Retinal pigment epithelial cell (primary cell): ENCODE results near the gene TRIM69.
"Not testable (repeated sequence)": the region's sequence is repeated elsewhere in the genome, so short reads cannot be mapped to it uniquely, and the experiment has no call there.

Source experiments
- DNase-seq: peaks from one replicate; pipeline ENCODE4 v3.0.0-alpha.2; 2010; ENCODE audit warnings: low read depth
- H3K4me3 ChIP-seq: 2 replicates; pipeline ENCODE4 v1.5.1; 2011; ENCODE audit warnings: mild to moderate bottlenecking, low read length, control low read depth, moderate library complexity
- CTCF ChIP-seq: conservative IDR thresholded peaks from 2 replicates; pipeline ENCODE4 v1.5.1; 2011; ENCODE audit warnings: low read depth, low read length, control low read depth, inconsistent platforms

TRIM69 gene

DNA sequence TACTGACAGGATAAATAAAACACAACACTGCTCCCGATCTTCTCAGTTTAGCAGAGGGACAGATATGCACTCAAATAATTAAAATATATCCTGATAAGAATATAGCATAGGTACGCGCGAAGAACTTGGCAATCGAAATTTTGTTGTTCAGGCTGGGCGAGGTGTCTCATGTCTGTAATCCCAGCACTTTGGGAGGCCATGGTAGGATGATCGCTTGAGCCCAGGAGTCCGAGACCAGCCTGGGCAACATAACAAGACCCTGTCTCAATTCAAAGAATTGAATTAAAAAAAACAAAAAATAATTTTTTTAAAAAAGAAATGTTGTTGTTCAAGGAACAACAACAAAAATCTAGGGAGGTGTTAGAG lies 17.4 kb upstream of the TRIM69 start:
- no peak for TF ChIP-seq CTCF

DNA sequence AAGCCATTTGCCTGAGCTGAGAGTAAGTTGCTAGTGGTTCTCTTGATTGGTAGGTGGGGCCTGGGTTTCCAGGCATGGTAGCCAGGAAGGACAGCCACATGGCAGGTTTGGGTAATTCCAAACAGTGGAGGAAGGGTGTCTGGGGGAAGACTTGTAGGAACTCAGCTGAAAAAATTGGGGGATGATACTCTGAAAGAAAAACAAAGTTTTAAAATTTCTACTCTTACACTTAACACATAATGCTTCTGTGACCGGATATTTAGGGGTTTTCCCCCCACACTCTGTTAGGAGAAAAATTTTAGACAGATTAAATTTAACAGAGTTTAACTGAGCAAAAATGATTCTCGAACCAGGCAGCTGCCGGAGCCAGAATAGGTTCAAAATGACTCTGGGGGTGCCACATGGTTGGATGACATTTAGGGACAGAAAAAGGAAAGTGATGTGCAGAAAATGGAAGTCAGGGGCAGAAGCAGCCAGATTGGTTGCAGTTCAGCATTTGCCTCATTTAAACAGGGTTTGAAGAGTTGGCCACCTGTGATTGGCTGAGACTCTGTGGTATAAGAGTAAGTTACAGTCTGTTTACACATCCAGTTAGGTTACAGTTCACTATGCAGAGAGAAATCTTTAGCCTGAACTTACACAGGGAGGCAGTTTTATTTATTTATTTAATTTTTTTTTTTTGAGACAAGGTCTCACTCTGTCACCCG lies 16.9 kb upstream of the TRIM69 start:
- DNase-seq, result no peak
- no peak overlapping the region for H3K4me3 ChIP-seq
- TF ChIP-seq CTCF, result no peak

More for the DNA sequence above, 17.4 kb upstream of the TRIM69 start:
- no peak for DNase-seq
- H3K4me3 ChIP-seq, result no peak overlapping the region

GRCh38 chr15:44720000-44720435 lies 16.3 kb upstream of the TRIM69 start:
- not testable (repeated sequence) for DNase-seq

GRCh38 chr15:44720460-44721176 lies 15.7 kb upstream of the TRIM69 start:
- TF ChIP-seq CTCF, result no peak
- H3K4me3 ChIP-seq, result no peak overlapping the region
- no peak for DNase-seq

More at GRCh38 chr15:44720000-44720435, 16.3 kb upstream of the TRIM69 start:
- not testable (repeated sequence) for H3K4me3 ChIP-seq

GRCh38 chr15:44722011-44722410 lies 14.3 kb upstream of the TRIM69 start:
- no peak for DNase-seq
- no peak for TF ChIP-seq CTCF
- H3K4me3 ChIP-seq, result no peak overlapping the region

- TF ChIP-seq CTCF, result no peak
- no peak for DNase-seq
- no peak overlapping the region for H3K4me3 ChIP-seq
These were observed 10.2 kb upstream of the TRIM69 start for GRCh38 chr15:44726136-44726535.

DNA sequence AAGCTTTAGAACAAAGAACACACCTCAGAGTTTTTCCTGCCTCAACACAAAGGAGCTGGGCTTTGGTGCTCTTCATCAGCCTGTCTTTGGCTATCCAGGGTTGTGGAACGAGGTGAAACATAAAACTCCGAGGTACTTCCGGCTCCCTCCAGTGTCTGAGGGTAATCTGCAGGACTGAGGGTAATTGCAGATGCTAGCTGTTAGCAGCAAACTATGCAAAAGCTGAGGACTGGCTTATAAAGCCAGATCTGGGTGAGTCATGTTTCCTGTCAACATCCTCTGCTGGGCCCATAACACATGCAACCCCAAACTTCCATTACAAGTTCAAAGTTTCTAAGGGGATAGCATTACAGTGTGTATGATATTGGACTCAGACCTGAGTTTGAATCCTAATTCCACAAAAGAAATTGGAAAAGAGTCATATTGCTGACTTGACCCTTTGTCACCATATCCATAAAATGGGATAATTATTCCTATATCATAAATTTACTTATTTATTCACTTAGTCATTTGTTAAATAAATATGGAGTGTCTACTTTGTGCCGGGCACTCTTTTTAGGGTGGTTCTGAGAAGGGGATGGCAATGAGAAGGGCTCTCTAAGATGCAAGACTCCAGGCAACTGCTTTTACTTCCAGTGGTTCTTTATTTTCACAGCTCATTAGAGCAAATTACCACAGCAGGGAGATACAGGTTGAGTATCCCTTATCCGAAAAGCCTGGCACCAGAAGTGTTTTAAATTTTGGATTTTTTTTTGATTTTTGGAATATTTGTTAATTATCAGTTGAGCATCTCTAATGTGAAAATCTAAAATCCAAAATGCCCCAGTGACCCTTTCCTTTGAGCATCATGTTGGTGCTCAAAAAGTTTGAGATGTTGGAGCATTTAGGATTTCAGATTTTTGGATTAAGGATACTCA lies 9.5 kb upstream of the TRIM69 start:
- no peak for TF ChIP-seq CTCF
- H3K4me3 ChIP-seq, result no peak overlapping the region
- peak; percentile 82 for DNase-seq
